ENCODE data around the gene HSPB7.

HSPB7 gene

GRCh38 chr1:15970911-15971310 is 46.9 kb downstream of the HSPB7 start:
- no peaks in the 10 kb centered on the region for H3K27me3 ChIP-seq
- peaks cover 0 to 32% (median 25%) of the 10 kb centered on the region in 4 donors for H3K4me1 ChIP-seq
- intact Hi-C loops (cut with DNase I; ENCODE audit: low total_unique reads) = no loop called here
- no peak for DNase-seq
- no peak overlapping the region for H3K27ac ChIP-seq
- H3K4me3 ChIP-seq = no peak overlapping the region
- no peaks in the 10 kb centered on the region for H3K9me3 ChIP-seq
- TF ChIP-seq, protein P1, sequence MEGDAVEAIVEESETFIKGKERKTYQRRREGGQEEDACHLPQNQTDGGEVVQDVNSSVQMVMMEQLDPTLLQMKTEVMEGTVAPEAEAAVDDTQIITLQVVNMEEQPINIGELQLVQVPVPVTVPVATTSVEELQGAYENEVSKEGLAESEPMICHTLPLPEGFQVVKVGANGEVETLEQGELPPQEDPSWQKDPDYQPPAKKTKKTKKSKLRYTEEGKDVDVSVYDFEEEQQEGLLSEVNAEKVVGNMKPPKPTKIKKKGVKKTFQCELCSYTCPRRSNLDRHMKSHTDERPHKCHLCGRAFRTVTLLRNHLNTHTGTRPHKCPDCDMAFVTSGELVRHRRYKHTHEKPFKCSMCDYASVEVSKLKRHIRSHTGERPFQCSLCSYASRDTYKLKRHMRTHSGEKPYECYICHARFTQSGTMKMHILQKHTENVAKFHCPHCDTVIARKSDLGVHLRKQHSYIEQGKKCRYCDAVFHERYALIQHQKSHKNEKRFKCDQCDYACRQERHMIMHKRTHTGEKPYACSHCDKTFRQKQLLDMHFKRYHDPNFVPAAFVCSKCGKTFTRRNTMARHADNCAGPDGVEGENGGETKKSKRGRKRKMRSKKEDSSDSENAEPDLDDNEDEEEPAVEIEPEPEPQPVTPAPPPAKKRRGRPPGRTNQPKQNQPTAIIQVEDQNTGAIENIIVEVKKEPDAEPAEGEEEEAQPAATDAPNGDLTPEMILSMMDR (IDR thresholded peaks at IDR 0.05) = no peak
- H3K36me3 ChIP-seq = peaks cover 15 to 44% (median 29%) of the 10 kb centered on the region in 3 donors

DNA sequence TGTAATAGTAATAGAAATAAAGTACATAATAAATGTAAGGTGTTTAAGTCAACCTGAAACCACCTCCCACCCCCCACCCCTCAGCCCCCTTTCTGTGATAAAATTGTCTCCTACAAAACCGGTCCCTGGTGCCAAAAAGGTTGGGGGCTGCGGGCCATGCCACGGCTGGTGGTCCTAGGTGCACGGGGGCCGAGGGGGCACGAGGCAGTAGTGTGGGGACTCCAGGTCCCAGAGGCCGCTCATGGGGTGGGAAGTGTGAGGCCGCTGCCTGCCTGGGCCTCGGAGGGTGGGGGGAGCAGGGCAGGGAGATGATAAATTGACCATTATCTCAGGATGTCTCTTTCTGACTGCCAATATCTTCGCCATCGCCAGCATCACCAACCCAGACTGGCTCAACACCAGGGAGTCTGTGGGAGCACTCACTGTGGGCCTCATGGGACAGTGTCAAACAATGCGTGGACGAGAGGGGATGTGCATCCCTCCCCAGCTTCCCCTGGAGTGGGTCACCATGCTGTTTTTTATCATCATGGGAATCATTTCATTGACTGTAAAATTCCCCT is 48.4 kb downstream of the HSPB7 start:
- Histone ChIP-seq H3K4me1 (peaks cover 0 to 39% (median 22%) of the 10 kb centered on the region in 4 donors), H3K27me3 (no peaks in the 10 kb centered on the region), H3K9me3 (no peaks in the 10 kb centered on the region), H3K36me3 (peaks cover 15 to 44% (median 29%) of the 10 kb centered on the region in 3 donors), H3K27ac (no peak overlapping the region), H3K4me3 (no peak overlapping the region)
- TF ChIP-seq, protein P1 (IDR thresholded peaks at IDR 0.05) = no peak
- no peak for DNase-seq
- intact Hi-C loops (cut with DNase I; ENCODE audit: low total_unique reads) = no loop called here

DNA sequence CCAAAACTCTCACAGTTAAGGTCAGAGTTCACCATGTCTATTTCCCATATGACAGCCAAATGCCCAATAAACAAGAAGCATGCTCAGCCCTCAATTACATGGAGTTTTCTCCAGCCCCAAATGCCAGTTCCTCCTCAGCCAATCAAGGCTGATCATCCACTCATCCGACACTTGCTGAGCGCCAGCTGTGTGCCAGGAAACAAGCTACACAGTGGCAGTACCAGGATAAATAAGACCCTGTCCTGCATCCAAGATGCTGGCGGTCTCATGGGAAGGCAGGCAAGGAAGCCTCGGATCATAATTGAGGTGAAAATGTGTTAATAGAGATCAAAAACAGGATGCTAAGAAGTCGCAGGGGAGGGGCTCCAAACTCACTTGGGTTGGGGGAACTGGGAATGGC is 49.7 kb downstream of the HSPB7 start:
- no peak overlapping the region for H3K4me3 ChIP-seq
- intact Hi-C loops (cut with DNase I; ENCODE audit: low total_unique reads) = no loop called here
- DNase-seq = no peak
- TF ChIP-seq, protein P1 (IDR thresholded peaks at IDR 0.05) = no peak
- no peaks in the 10 kb centered on the region for H3K9me3 ChIP-seq
- no peaks in the 10 kb centered on the region for H3K27me3 ChIP-seq
- H3K4me1 ChIP-seq = peaks cover 0 to 40% (median 21%) of the 10 kb centered on the region in 4 donors
- no peak overlapping the region for H3K27ac ChIP-seq
- H3K36me3 ChIP-seq = peaks cover 15 to 43% (median 29%) of the 10 kb centered on the region in 3 donors

GRCh38 chr1:15966956-15967344 is 50.9 kb downstream of the HSPB7 start:
- H3K4me3 ChIP-seq = no peak overlapping the region
- H3K36me3 ChIP-seq = peaks cover 15 to 31% (median 18%) of the 10 kb centered on the region in 3 donors
- H3K9me3 ChIP-seq = no peaks in the 10 kb centered on the region
- peak overlapping the region in 1 of 2 donors; percentile 54 for H3K27ac ChIP-seq
- no peaks in the 10 kb centered on the region for H3K27me3 ChIP-seq
- TF ChIP-seq, protein P1 (IDR thresholded peaks at IDR 0.05) = no peak
- peaks cover 0 to 50% (median 22%) of the 10 kb centered on the region in 4 donors for H3K4me1 ChIP-seq
- no peak for DNase-seq
- intact Hi-C loops (cut with DNase I; ENCODE audit: low total_unique reads) = no loop called here

DNA sequence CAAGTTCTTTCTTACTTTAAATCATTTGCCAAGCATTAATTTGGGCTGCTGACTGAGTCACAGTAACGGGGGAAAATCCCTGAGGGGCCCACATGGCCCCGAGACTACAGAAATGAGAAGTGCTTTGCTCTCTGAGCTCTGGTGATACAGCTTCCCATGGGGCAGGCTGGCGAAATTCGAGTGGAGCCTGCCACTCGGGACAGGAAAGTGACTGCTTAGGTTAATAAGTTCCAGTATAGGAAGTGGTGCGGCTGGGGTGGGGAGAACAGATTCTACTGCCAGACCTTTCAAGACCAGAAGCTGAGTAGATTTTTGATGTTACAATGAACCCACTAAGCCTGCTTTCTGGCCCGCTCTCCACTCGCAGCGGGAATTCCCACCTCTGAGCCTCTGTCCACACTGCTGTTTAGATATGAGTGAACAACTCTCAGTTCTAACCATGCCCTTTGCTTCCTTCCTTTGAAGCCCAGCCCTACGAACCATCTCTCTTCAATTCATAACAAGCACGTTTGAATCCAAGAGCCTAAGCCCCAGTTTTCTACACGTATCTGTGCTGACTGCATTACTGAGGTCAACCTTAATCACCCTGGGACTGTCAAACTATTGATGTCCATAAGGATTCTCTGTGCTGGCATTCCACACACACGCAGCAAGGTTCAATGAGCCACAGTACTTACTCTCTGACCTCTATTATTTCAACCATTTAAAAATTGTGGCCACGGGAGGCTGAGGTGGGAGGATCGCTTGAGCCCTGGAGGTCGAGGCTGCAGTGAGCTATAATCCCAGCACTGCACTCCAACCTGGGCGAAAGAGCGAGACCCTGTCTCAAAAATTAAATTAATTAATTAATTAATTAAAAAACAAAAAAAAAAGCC is 51.5 kb downstream of the HSPB7 start:
- peak; percentile 62 to 76 for DNase-seq
- intact Hi-C loops (cut with DNase I; ENCODE audit: low total_unique reads) = no loop called here
- TF ChIP-seq, protein P1 (IDR thresholded peaks at IDR 0.05) = no peak
- H3K27ac ChIP-seq = peak overlapping the region; percentile 54
- no peaks in the 10 kb centered on the region for H3K27me3 ChIP-seq
- no peak overlapping the region for H3K4me3 ChIP-seq
- H3K9me3 ChIP-seq = no peaks in the 10 kb centered on the region
- peaks cover 0 to 50% (median 22%) of the 10 kb centered on the region in 4 donors for H3K4me1 ChIP-seq
- peaks cover 14 to 25% (median 15%) of the 10 kb centered on the region in 3 donors for H3K36me3 ChIP-seq
